HFF-Myc (cell line): Measurements from ENCODE around the gene NR5A1.

Experiments used
- DNase-seq: peaks from one replicate; pipeline ENCODE4 v3.0.0-alpha.2; 2011; ENCODE audit warnings: low read depth; ENCODE audit errors: extremely low read depth
- H3K4me3 ChIP-seq: replicated peaks from 2 replicates; pipeline ENCODE4 v1.5.1; 2011; ENCODE audit warnings: low read depth, mild to moderate bottlenecking, control low read depth, low read length
- CTCF ChIP-seq: IDR thresholded peaks from 2 replicates; pipeline ENCODE4 v1.5.1; 2012; ENCODE audit warnings: mild to moderate bottlenecking, low read depth, low read length, control low read depth; ENCODE audit errors: missing control alignments

The NR5A1 gene

GRCh38 chr9:124511891-124512805, 4.9 kb upstream of the NR5A1 start:
- no peak for TF ChIP-seq CTCF
- no peak for DNase-seq

GRCh38 chr9:124511426-124511840, 4.2 kb upstream of the NR5A1 start:
- peak; percentile 5 for TF ChIP-seq CTCF
- no peak overlapping the region for H3K4me3 ChIP-seq
- DNase-seq: no peak

More at GRCh38 chr9:124511891-124512805, 4.9 kb upstream of the NR5A1 start:
- no peak overlapping the region for H3K4me3 ChIP-seq

- DNase-seq: no peak
Observed at GRCh38 chr9:124510650-124511425, 3.6 kb upstream of the NR5A1 start.

GRCh38 chr9:124507880-124508423, 753 bp upstream of the NR5A1 start:
- DNase-seq: no peak
- no peak overlapping the region for H3K4me3 ChIP-seq
- TF ChIP-seq CTCF: no peak

More at GRCh38 chr9:124510650-124511425, 3.6 kb upstream of the NR5A1 start:
- H3K4me3 ChIP-seq: no peak overlapping the region
- no peak for TF ChIP-seq CTCF

GRCh38 chr9:124506433-124506832, 766 bp downstream of the NR5A1 start:
- H3K4me3 ChIP-seq: no peak overlapping the region
- DNase-seq: no peak
- no peak for TF ChIP-seq CTCF

GRCh38 chr9:124505901-124506346, 1.3 kb downstream of the NR5A1 start:
- no peak for DNase-seq
- TF ChIP-seq CTCF: no peak
- no peak overlapping the region for H3K4me3 ChIP-seq
